GM19035 (cell line): Measurements from ENCODE around the gene PFKM.
"Not testable (repeated sequence)": the region's sequence is repeated elsewhere in the genome, so short reads cannot be mapped to it uniquely, and the experiment has no call there.

Source experiments
- ATAC-seq: cut with Tn5 transposase; IDR thresholded peaks from one replicate; pipeline ENCODE4 v1.9.1; 2021; ENCODE audit not compliant: unreplicated experiment

PFKM gene

GRCh38 chr12:48110691-48111311, 8.4 kb upstream of the PFKM start:
- ATAC-seq = no peak

GRCh38 chr12:48111312-48111693, 7.9 kb upstream of the PFKM start:
- ATAC-seq = not testable (repeated sequence)

DNA sequence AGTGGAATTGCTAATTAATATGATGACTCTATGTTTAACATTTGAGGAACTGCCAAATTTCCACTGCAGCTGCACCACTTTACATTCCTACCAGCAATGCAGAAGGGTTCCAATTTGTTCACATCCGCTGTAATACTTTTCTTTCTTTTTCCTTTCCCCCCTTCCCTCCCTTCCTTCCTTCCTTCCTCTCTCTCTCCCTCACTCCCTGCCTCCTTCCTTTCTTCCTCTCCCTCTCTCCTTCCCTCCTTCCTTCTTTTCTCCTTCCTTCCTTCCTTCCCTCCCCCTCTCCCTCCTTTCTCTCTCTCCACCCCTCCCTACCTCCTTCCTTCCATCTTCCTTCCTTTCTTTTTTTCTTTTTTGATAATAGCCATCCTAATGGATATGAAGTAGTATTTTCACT, 3.2 kb upstream of the PFKM start:
- ATAC-seq = no peak

DNA sequence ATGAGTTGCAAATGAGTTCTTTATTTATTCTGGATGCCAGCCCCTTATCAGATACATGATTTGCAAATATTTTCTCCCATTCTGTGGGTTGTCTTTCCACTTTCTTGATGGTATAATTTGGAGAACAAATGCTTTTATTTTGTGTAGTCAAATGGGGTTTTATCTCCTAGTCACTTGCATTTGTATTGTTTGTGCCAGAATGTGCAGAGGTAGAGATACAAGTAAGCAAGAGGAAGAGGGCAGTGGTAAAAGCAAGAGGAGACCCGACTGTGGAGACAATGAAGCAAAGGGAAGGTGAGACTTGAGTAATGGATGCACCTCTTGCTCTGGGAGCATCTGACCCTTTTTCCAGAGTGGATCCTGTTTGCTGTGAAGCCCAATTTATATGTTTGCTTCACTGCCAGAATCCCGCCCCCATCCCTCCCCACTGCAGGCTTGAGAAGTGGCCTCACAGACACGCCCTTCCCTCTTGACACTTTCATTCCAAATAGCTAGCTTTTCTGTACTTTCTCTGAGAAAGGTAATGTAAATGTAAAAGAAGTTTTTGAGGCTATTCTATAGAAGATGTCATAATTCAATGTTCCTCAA, 786 bp upstream of the PFKM start:
- no peak for ATAC-seq

GRCh38 chr12:48119834-48120195, 651 bp downstream of the PFKM start:
- no peak for ATAC-seq

- ATAC-seq = no peak
These were observed 2.4 kb downstream of the PFKM start for GRCh38 chr12:48121522-48121921.

- no peak for ATAC-seq
These were observed 3.1 kb downstream of the PFKM start for GRCh38 chr12:48122065-48122834.

- ATAC-seq = no peak
These were observed 4.0 kb downstream of the PFKM start for GRCh38 chr12:48123169-48123568.

GRCh38 chr12:48125542-48125941, 6.4 kb downstream of the PFKM start:
- not testable (repeated sequence) for ATAC-seq

- ATAC-seq = no peak
These were observed 6.8 kb downstream of the PFKM start for GRCh38 chr12:48125985-48126384.

DNA sequence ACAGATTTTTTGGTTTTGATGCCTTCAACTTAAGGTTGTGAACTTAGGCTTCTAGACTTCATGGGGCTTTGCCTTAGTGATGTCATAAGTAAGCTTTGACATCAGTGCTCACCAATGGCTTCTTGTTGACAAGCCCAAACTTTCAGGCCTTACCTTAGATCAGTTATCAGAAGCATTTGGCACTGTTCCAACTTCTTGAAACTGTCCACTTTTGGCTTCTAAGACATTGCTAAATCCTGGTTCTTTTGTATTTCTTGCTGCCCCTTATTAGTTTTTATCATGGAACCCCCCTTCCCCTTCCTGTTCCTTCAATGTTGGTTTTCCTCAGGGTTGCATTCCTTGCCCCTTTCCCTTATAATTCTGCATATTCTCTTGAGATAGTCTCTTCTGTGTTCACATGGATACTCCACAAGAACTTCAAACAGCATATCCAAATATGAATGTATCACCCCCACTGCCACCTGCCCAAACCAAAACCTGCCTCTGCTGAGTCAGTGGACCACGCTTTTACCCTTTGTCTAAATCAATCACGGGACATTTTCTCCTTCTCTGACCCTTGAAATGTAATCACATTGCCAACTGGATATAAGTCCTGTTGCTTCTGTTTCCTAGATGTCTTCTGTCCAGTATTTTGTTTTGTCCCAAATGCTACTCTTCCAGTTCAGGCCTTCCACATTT, 7.9 kb downstream of the PFKM start:
- no peak for ATAC-seq

GRCh38 chr12:48128800-48129199, 9.6 kb downstream of the PFKM start:
- ATAC-seq = no peak

GRCh38 chr12:48129376-48129775, 10.2 kb downstream of the PFKM start:
- ATAC-seq = no peak

GRCh38 chr12:48131517-48131916, 12.4 kb downstream of the PFKM start:
- no peak for ATAC-seq

- ATAC-seq = no peak
These were observed 13.7 kb downstream of the PFKM start for GRCh38 chr12:48132826-48133225.

- no peak for ATAC-seq
These were observed 15.9 kb downstream of the PFKM start for GRCh38 chr12:48135027-48135426.

DNA sequence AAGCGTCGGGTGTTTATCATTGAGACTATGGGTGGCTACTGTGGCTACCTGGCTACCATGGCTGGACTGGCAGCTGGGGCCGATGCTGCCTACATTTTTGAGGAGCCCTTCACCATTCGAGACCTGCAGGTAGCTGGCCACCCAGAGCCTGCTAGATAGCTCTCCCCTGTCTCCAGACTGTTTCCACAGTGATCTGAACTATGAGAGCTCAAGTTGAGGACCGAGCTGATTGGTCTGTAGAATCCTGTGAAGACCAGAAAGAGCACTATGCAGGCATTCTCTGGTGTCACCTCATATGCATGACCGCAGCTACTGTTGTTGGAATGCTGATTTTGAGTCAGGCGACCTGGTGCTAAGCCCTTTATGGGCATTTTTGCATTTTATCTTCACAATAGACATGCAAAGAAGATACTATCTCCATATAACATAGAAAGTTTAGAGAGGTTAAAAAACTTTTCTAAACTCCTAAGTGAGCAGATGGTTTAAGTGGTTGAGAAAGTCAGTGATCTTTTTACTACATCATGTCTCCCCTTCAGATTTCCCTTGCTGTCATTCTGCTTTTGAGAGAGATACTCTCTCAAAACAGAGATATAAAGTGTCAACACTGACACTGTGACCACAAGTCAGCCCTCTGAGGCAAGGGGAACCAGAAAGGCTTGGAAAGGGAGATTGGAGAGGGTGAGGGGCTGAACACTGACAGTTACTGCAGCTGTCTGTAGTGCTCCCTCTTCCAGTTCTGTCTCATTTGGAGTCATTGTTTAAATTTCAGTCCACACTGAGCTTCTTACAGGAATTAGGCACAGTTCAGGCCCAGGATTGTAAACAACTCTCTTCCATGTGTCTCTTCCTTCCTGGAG, 23.9 kb downstream of the PFKM start:
- no peak for ATAC-seq

- ATAC-seq = no peak
These were observed 24.7 kb downstream of the PFKM start for GRCh38 chr12:48143898-48144297.

DNA sequence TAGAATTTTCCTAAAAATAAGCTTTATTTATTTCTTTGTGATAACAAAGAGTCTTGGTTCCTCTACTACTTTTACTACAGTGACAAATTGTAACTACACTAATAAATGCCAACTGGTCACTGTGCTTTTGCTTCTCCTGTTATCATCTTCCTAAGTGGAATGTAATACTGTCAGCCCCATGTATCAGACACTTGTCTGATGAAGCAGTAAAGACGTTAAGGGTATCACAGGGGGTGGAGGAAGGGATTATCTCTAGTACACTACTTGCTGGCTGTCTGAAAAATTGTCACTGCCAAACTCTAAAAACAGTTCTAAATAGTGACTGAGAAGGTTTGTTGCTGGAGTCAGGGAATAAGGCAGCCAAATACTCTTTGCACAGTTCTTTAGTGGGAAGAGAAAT, 26.8 kb downstream of the PFKM start:
- ATAC-seq = no peak

DNA sequence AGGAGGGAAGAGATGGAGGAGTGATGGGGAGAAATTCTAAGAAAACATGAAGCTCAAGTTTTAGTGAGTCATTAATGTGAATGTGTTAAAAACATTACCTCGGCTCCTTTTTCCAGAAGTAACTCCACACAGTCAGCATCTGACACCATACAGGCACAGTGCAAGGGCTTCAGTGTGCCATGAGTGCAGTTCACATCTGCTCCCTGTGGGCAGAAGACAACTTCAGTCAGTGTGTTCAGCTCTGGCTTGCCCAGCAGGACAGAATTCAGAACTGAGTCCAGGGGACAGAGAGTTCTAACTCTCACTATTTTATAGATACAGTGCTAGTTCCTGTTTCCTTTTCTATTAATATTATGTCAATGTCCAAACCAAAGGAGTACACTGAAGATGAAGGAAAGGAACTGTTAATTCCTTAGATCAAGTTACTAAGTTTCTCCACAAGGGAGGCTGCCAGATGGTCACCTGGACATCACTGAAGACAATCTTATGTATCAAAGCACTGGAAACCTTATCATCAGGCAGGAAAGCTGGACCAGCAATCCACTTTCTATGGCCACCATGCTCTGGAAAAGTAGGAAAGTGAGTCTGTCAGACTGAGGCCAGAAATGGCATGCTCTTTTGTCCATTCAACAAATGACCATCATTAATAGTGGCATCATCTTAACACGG, 32.1 kb downstream of the PFKM start:
- no peak for ATAC-seq
